HG03159 (cell line): ENCODE data around the gene HOXB2.
"Not testable (repeated sequence)": the region's sequence is repeated elsewhere in the genome, so short reads cannot be mapped to it uniquely, and the experiment has no call there.

Experiments
- ATAC-seq: cut with Tn5 transposase; IDR thresholded peaks from one replicate; pipeline ENCODE4 v1.9.1; 2021; ENCODE audit warnings: mild to moderate bottlenecking, moderate library complexity; ENCODE audit not compliant: unreplicated experiment

The HOXB2 gene

DNA sequence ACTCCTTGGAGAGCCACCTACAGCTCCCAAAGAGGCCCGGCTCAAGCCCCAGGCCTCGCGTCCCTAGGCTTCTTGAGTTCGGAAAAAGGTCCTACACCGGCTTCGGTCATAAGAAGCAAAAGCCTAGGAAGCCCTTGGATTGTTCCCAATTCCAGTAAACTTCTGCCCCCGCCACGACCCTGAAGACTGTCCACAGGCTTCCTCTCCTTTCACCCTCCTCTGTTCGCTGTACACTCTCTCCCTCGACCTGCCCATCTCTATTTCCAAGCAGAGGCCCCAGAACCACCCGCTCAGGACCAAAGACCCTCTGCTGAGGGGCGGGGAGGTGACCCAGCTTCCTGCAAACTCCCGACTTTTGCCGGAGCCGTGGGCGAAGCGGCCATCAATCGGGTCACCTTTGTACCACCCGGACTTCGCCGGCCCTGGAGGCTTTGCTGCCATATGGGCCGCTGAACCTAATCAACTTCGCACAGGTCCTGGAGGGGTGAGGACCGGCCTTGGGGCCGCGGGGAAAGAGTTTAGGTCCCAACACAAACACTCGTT is 2.7 kb downstream of the HOXB2 start:
- no peak for ATAC-seq

DNA sequence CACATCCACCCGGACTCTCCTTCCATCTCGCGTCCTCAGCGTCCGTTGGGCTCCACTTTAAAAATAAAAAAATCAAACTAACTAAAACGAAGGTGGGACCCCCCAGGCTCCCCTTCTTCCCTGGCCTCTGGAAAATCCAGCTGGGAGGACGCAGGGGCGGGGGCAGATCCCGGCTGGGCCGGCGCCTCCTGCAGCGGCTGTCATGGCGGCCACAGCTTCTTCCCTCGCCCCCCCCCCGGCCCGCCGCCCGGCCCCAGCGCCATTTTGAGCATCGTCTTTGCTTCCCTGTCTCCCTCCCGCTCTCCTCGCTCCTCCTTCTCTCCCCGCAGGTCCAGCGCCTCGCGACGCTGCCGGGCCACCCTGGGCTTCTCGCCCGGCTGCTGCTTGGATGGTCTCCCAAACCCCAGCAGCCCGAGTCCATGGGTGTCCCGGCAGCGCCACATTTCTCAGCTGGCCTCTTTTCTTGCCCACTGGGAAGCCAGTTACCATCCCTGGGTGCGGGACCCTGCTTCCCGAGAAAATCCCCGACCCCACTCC is 3.3 kb downstream of the HOXB2 start:
- no peak for ATAC-seq

GRCh38 chr17:48541036-48541576 is 3.8 kb downstream of the HOXB2 start:
- no peak for ATAC-seq

DNA sequence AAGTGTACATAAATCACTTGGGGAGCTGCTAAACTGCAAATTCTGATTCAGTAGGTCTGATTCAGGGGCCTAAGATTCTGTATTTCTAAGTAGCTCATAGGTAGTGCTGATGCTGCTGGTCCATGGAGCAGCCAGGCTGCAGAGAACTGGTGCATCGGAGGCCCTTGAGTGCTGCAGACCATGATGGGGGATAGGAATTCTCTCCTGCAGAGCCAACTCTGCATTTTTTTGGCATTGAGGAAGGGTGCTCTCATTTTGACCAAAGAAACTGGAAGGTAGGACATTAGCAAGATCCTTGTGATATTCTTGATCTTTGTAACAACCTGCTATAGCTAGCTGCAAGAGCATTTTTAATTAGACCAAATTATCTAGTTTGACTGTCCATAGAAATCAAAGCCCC is 4.7 kb downstream of the HOXB2 start:
- no peak for ATAC-seq

DNA sequence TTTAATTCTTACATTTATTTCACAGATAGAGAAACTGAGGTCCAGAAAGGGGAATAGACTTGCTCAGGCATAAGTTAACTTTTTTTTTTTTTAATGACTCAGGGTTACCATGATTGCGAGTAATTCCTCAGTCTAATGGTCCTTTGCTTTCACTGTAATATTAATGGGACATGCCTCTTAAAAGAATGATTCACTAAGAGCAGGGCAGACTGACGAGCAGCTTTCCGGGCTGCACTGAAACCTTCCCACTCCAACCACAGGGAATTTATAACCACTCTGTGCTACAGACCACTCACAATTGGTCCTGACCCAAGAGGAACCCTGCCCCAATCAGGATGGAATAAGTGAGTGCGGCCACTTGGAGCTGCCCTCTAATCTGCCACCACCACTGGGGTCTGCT is 5.7 kb downstream of the HOXB2 start:
- ATAC-seq = no peak

- no peak for ATAC-seq
These were observed 7.6 kb downstream of the HOXB2 start for GRCh38 chr17:48537316-48537715.

DNA sequence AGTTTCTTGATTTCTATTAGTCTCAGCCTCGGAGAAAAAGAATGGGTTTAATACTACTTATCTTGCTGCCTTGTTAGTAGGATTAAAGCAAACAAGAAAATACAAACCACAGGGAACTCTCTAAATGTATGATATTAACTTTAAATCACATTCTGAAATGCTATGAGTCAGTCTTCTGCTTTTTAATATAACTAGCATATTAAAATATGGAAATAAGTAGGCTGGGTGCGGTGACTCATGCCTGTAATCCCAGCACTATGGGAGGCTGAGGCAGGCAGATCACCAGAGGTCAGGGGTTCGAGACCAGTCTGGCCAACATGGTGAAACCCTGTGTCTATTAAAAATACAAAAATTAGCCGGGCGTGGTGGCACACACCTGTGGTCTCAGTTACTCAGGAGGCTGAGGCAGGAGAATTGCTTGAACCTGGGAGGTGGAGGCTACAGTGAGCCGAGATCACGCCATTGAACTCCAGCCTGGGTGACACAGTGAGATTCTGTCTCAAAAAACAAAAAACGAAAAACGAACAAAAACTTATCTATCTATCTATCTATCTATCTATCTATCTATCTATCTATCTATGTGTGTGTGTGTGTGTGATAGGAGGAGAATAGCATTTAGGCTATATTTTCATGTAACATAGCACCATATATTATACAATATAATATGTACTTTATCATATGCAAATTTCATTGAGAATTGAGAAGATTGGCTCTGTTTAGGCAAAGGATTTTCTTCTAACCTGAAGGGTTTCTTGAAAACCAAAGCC is 8.9 kb downstream of the HOXB2 start:
- ATAC-seq = not testable (repeated sequence)

DNA sequence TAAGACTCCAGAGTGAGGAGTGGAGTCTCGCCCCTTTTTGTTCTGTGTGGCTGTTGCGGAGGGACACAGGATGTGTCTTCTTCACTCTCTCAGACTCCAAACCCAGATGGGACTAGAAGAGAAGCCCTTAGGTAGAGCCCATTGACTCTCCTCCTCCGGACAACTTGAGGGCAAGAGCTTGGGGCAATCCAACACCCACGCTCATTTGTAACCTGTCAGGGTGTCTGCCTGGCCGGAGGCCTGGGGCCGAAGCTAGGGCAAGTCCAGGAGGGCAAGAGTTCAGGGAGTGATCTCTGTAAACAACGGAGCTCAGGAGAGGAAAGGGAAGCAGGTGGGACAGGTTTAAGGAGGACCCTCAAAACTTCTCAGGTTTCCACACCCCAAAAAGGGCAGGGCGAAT is 12.6 kb downstream of the HOXB2 start:
- ATAC-seq = no peak

GRCh38 chr17:48530887-48531272 is 14.0 kb downstream of the HOXB2 start, which contains the start of gene HOXB1:
Gene HOXB1, minus strand, starts transcription at chr17:48531011. Its CDS starts 107 bp downstream, at chr17:48530904.
- no peak for ATAC-seq

DNA sequence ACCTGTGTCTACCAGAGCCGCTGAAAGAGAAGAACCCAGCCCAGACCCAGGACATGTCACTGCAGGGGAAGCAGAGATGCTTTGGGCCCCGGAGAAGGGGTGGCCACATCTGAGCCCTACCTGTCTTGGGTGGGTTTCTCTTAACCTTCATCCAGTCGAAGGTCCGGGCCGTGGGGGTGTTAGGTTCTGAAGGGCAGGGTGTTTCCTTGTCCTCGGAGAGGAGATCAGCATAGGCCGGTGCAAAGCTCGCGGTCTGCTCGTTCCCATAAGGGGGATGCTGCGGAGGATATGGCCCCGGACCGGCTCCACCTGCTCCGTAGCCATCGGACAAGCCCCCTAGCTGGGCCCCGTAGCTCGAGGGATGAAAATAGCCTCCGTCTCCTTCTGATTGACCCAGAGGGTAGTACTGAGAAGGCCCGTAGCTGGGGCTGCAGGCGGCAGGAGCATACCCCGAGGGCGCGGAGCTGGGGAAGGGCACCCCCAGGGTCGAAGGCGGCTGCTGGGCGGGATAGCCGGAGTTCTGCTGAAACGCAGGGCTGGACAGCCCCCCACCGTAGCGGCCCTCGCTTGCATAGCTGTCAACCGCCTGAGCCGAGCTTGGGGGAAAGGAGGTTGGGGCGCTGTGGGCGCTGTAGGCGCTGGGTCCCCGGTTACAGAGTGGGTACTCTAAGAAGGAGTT is 14.6 kb downstream of the HOXB2 start:
- ATAC-seq = no peak

GRCh38 chr17:48529683-48530009 is 15.3 kb downstream of the HOXB2 start:
- ATAC-seq = no peak

DNA sequence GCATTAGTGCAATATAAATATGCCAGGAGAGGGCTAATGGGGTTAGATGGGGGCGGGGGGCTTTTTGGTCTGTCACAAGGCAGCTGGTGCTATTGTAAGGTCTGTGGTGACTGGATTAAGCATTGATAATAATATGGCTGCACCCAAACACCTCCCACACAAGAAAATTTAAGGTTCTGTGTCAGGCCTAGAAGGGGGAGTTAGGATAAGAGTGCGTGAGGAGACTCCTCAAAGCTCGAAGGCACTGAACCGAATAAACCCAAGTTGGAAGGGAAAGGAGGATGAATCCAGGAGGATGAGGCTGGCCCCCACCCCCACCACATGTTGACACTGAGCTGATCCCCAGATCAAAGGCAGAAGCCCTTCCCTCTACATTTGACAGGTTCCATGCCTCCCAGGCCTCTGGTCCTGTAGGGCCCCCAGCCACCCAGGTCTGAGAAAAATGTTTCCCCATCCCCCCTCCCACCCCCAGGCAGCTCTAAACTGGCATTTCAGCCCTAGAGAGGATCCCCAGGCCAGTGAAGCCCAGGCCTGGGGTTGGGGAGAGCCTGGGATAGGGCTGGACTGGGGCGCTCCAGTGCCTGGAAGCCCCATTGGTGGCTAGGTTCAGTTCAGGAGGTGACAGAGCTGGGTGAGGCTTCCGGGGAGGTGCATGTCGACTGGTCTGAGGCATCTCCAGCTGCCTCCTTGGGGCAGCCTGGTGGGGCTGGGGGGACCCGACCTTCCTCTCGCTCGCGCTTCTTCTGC is 15.8 kb downstream of the HOXB2 start:
- no peak for ATAC-seq

- no peak for ATAC-seq
These were observed 16.6 kb downstream of the HOXB2 start for GRCh38 chr17:48528153-48528935.

GRCh38 chr17:48527547-48527932 is 17.4 kb downstream of the HOXB2 start:
- ATAC-seq = no peak

DNA sequence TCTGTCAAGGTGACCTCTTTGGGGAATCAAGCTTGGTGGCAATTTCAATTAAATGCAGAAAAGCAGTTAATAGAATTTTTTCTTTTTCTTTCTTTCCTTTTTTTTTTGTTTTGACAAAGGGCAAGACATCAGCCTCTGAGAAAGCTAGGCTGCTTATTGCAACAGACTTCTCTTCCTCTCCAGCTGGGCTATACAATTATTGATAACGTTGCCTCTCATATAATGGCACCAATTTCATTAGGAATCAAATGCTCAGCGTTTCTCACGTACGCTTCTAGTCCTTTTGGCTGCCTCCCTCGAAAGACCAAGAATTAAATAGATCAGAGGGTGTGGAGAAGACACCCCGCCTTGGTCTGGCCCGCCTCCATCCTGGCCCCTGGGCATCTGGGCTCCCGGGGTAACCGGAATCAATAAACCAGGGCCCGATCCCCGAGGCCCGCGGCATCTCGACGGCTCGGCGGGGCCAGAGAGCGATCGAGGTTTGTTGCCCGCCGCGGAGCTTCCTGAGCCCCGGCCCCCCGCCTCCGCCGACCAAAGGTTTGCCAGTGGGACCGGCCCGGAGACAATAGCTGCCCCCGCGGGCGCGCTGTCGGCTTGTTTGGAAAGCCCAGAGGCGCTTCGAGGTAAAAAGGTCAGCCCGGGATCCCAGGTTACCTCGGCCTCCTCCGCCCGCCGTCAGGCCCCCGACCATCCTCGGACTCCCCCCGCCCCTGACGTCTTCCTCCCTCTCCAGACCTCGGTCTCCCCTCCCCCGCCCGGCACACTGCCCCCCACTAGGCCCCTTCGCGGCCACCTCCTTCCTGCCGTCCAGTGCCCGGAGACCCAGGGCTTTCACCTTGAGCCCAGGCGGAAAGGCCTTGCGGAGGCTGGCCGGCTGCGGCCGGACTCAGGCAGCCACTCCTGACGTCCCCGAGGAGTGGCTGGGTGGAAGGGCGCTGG is 18.0 kb downstream of the HOXB2 start:
- ATAC-seq = no peak

DNA sequence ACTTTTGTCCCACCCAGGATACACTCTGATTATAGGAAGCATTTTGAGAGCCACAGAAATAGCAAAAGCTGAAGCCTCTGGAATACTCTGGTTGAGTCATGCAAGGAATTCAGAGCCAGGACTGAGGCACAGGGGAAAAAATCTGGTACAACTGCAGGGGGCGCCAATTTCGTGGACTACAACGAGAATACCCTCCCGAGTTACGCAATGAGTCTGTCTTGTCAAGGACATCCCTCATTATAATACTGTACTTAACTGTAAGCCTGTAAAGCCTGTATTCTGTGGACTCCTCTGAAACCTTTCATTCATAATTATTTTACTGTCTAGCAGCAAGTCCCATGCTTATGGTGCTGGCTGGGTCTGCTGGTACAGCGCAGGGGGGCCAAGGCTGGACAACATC is 21.9 kb downstream of the HOXB2 start:
- no peak for ATAC-seq

DNA sequence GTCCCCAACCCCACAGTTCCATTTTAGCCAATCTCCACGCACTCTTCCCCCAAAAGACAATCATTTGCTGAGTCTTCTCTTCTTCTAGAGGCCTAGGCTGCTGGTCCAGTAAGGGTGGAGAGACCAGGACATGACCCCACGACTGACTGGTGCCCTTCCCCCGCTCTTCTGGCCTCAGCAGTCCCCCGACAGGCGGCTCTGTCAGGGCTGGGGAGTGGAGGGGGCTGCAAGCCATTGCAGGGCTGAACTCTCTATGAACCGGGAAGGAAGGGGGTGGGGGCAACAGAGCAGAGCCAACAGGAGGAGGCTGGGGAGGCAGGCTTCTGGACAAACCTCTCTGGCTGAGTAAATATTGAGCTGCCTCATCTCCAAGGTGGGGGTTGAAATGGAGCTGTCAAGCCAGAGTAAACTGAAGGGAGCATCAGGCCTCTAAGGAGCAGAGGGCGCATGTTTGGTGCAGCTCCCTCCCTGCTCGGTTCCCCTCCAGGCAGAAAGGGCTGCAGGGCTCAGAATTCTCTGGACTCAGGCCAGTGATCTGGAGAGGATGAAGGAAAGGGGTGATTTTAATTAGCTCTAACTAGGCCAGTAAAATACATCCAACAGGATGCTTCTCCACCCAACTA is 22.8 kb downstream of the HOXB2 start:
- ATAC-seq = no peak

DNA sequence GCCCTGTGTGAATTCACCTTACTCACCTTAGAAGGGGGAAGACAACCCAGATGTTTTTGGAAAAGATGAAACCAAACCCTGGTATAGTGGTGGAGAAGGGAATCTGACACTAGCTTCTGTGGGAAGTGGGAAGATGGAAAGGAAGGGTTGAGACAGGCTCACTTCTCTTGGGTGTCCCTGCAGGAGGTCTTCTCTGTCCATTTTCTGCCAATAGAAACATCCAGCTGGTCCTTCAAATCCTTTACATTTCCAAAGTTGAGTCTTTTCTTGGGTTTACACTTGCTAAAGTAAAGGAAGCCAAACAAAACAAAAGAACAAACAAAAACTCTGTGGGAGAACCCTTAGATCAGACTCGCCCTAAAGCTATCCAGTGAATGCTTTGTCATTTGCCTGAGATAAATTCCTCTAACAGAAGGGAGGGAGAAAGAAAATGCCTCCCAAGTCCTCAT is 24.3 kb downstream of the HOXB2 start:
- no peak for ATAC-seq

DNA sequence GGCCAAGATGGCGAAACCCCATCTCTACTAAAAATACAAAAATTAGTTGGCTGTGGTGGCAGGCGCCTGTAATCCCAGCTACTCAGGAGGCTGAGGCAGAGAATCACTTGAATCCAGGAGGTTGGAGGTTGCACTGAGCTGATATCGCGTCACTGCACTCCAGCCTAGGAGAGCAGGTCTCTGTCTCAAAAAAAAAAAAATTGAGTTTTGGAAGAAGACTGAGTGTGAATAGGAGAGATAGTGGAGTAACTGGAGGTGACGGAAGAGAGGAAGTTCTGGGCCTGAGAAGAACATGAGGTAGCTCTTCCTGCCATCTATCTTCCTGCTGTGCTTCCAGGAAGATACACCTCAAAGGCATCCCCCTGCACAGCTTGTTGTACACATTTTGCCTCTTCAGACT is 25.5 kb downstream of the HOXB2 start:
- no peak for ATAC-seq
